Medulla oblongata (tissue), 1 donor: Measurements from ENCODE around the gene DYNLL1.
"Not testable (repeated sequence)": the region's sequence is repeated elsewhere in the genome, so short reads cannot be mapped to it uniquely, and the experiment has no call there.

Source experiments
- DNase-seq: peaks from one replicate; pipeline ENCODE4 v3.0.0-alpha.2; 2015; ENCODE audit errors: extremely low spot score

Gene DYNLL1

DNA sequence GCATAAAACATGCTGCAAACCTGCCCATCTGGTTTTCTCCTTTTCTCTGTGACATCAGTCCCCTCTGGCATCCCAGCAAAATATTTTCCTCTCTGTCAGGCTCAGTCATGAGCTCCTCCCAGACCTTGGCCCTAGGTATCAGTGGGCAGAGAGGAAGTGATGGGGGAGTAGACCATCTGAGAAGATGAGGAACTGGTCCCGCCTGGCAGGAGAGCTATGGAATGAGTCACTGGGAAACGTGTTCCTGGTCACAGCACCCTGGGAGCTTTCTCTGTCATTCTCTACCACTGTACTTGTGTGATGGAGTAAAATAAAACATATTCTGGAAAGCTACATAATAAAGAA lies 21.3 kb upstream of the DYNLL1 start:
- peak; percentile 39 for DNase-seq

DNA sequence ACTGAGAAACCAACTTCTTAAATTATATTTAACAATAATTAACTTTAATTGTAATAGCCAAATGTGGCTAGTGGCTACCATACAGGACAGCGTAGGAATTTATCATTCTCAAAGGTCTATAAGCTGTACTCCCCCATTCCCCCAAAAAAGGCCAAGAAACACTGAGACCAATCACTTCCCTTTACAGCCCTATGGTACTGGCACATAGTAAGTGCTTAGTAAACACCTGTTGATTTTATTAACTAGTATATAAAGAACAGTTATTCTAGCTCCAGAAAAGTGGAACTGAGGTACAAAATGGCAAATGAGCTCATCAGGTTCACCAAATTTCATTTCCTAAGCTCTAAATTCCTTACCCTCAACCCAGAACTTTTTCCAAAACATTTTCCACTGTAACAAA lies 20.3 kb upstream of the DYNLL1 start:
- DNase-seq: no peak

DNA sequence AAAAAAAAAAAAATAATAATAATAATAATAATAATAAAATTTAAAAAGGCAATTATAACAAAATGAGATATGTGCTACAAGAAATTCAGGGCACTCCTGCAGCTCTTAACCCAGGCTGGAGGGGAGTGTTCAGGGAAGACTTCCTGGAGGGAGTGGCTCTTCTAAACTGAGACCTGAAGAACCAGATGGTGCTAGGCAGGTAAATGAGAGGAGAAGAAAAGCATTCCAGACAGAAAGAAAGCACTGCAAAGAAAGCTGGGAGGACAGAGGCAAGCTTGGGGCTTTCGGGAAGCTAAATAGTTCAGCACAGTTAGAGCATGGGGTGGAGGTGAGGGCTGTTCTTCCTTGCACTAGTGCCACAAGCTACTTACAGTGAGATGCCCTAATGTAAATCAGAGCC lies 16.5 kb upstream of the DYNLL1 start:
- DNase-seq: no peak

DNA sequence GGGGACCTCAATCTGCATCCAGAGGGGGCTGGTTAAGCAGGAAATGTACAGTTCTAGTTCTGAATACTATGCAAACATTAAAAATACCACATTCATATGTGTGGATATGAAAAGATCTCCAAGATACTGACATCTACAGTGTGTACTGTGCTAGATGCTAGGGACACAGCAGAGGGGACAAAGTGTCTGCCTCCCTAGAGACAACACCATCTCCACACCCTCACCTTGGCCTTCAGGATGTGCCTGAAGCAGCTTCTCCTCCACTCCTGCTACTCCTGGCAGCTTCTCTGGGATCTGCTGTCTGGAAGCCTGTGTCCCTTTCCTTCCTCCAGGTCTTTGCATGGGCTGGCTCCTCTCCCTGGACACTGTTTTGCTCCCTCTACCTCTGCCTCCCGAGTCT lies 15.7 kb upstream of the DYNLL1 start:
- DNase-seq: no peak

DNA sequence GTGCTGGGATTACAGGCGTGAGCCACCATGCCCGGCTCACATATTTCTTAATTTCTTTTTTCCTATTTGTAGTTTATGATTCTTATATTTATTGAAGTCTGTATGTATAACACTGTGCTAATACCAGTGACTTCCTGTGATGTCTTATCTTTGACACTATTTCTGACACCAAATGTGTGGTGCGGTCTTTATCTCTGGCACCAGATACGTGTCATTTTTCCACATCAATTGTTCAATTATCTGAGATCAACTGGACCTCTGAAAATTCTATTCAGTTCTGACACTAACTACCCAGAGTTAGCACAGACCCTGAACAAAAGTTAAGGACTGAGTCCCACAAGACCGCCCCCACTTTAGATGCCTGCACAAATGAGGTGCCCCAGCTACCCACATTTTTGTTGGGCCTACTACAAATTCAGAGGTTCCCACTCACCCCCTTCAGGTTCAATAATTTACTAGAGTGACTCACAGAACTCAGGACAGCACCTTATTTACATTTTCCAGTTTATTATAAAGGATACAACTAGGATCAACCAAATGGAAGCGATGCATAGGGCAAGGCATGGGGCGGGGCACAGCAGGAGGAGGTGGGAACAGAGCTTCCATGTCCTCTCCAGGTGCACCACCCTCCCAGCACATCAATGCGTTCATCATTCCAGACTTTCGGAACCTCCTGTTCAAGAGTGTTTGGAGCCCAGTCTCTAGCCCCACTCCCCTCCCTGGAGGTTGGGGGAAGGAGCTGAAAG lies 14.7 kb upstream of the DYNLL1 start:
- DNase-seq: no peak

DNA sequence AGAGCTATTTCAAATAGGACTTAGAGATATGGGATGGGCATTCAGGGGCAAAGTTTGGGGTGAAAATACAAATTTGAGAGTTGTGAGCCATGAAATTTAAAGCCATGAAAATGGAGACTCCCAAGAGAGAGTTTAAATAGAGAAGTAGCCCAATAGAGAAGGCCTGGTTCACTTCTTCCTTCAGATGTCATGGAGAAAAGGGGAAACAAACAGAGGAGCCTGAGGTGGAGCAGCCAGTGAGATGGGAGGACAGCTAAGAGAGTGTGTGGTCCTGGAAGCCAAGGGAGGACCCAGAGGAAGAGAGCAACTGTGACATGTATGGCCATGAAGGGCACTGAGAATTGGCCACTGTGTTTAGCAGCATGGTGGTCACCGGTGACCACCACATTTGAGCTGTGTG lies 12.3 kb upstream of the DYNLL1 start:
- no peak for DNase-seq

DNA sequence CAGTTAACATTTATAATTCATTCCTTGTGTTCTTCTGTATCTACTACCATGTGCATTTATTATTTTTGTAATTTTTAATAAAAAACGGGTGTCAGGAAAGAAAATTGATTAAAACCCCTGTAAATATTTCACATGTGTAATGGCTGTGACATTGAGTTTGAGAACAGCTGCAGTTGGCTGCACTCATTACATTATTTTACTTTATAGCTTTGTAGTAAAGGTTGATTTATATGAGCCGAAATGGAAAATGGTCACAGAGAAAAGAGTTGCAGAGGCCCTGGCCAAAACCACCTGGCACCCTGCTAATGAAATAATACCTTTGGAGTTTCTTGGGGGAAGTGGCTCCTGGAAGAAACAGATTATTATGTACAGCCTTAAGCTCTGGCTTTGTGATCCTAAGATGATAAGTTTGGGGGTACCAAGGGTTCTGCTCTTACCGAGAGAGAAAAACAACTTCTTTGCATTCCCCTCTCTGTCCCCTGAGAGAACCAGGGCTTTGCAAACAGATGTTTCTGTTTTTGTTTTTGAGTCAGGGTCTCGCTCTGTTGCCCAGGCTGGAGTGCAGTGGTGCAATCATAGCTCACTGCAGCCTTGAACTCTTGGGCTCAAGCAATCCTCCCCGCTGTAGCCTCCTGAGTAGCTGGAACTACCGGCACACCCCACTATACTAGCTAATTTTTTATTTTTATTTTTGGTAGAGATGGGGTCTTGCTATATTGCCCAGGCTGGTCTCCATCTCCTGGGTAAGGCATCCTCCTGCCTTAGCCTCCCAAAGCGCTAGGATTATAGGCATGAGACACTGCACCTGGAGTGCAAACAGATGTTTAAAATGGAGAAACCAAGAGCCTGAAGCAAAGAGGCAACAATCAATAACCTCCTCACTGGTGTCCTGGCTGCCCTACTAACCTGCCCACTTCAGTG lies 9.7 kb upstream of the DYNLL1 start:
- no peak for DNase-seq

DNA sequence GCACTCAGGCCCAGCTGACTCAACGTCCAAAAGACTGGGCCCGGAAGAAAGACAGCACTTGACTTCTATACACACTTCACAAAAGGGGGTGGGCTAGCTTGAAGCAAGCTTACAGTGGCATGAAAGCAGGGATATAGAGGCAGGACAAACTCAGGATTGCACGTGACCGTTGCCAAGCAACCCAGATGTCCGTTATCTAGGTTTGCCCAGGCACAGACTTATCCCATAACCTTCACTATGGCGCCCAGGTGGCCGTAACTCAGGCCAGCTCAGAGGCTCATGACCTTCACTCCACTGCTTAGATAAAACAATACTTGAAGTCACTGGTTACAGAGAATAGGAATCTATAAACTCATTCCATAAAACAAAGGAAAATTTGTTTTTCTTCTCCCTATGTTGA lies 8.4 kb upstream of the DYNLL1 start:
- not testable (repeated sequence) for DNase-seq

DNA sequence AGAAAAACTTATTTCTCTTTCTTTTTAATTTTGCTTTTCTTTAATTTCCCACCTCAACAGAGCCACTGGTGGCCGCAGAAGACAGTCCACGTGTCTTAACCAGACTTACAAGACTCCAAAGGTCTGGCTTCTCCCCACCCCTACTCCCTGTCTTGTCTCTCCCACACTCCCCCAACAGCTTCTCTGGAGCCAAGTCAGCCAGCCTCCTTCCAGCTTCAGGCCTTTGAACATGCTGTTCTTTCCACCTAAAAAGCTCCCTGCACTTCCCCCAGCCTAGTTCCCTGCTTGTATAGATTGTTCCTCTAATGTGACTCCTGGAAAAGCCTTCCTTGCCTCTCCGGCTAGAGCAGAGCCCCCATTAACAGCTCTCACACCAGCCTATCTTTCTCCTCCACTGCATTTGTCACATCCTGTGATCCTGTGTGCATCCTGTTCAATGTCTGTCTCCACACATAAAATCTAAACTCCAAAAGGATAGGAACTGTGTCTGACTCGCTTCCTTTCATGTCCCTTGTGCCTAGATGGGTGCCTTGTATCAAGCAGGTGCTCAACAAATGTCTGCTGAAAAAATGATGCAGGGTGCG lies 7.8 kb upstream of the DYNLL1 start:
- peak; percentile 63 for DNase-seq

DNA sequence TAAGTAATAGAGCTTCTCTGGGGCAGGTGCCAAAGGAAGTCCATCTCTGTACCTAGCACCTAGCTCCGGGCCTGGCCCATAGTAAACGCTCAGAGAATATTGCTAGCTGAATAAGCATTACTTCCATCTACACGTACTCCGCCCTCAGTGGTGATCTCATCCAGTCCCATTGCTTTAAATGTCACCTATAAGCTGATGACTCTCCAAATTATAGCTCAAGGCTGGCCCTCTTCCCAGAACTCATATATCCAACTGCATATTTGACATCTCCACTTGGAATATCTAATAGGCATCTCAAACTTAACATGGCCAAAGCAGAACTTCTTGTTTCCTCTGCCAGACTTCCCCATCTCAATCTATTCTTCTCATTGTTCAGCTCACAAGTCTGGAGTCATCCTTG lies 6.9 kb upstream of the DYNLL1 start:
- no peak for DNase-seq

DNA sequence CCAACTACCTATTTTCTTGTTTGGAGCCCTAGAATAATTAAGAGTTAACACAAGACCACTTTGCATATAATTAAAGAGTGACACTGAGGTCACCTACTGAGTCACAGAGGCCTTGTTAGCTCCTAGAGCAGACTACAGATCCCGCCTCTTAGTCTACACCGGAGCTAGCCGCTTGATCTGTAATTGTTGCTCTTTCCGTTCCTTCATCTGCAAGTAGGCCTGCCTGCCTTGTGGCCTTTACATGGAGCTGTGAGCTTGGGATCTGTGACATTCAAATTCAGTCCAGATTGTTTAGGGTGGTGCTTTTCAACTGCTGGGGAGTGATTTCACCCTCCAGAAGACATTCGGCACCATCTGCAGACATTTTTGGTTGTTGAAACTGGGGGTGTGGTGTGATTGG lies 5.6 kb upstream of the DYNLL1 start:
- no peak for DNase-seq

DNA sequence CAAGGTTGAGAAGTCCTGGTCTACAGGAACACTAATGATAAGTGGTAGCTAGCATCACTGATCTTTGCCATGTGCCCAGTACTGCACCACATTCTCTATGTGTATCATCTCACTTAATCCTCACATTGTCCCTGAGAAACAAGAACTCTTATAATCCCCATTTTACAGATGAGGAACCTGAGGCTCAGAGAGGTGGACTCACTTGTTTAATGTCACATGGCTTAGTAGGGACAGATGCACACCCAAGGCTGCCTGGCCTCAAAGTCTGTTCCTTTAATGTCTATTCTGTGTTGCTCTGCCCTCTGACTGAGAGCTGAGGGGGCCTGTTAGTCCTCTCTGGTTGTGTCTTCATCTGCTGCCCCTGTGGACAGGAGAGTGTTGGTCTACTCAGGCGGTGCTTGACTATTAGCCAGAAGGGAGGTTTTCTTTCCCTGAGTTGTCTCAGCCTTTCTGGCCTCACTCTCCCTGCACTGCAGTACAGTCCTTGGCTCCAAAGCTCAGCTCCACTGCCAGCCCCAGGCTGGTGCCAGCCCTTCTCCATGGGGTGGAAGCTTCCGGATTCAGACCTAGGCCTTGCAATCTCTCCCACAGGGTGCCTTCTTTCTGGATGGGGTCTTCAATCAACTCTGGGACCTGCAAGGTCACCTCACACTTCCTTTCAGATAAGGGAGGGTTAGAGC lies 4.9 kb upstream of the DYNLL1 start:
- DNase-seq: peak; percentile 75

DNA sequence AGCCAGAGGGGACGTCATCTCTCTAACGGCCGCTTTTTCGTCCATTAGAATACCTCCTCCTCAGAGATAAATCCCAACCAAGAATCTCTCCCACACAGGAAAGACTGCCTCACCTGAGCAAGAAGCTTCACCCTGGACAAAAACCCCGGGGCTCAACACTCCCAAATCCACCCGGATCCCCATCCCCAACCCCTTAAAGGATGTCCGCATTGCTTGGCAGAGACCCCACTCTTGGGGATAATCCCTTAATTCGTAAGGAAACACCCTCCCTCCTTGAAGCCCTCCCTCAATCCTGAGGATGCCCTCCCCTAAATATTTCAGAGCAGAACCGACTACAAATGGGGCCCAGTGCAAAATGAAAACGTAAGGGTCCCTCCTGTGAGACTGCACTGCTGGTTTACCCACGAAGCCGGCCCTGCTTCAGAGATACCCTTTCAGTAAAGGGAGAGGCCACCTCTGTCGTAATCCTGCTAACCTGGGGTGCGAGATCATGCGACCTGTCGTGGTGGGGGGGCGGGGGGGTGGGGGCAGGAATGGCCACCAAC lies 655 bp upstream of the DYNLL1 start:
- no peak for DNase-seq

DNA sequence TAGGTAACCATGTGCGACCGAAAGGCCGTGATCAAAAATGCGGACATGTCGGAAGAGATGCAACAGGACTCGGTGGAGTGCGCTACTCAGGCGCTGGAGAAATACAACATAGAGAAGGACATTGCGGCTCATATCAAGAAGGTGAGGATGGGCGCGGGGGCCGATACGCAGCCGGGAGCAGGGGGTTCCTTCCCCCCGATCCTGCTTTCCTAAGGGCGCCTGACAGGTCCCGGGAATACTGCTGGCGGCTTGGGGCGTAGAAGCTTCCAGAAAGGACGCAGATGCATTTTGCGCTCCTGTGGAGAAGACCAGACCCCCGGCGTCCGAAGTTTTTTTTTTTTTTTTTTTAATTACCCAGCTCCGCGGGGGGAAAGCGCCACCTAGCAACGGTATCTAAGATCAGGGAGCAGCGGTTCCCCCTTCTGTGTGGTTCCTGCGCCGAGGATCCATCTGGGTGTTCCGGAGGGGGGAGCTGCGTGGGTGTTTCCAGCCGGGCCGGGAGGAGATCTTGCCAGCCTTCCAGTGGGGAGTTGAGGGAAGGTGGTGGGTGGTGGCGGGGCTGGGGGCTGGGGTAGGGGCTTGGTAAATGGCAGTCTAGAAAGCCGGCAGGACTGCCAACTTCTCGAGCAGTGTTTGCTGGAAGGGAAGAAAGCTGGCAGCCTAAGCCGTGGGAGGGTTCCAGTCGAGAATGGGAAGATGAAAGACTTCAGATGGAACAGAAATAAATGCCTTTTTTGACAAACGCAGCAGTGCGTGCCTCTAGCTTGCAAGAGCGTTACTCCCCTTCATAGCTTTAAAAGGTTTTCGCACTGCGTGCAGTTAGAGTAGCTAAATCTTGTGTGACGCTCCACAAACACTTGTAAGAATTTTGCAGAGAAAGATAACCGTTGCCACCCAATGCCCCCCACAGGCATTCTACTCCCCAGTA lies 764 bp downstream of the DYNLL1 start:
- DNase-seq: peak; percentile 83

DNA sequence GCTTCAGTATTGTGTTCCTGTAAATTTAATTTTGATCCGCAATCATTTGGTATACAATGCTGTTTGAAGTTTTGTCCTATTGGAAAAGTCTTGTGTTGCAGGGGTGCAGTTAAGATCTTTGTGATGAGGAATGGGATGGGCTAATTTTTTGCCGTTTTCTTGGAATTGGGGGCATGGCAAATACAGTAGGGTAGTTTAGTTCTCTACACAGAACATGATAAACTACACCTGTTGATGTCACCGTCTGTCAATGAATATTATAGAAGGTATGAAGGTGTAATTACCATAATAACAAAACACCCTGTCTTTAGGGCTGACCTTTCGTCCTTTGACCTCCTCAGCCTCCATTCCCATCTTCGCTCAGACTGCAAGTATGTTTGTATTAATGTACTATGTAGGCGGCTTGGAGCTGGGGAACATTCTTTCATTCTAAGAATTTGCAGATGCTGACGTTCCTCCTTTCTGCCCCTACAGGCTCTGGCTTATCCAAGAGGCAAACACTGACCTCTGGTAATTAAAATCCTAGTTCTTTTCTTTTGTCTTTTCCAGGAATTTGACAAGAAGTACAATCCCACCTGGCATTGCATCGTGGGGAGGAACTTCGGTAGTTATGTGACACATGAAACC lies 1.7 kb downstream of the DYNLL1 start:
- DNase-seq: no peak

DNA sequence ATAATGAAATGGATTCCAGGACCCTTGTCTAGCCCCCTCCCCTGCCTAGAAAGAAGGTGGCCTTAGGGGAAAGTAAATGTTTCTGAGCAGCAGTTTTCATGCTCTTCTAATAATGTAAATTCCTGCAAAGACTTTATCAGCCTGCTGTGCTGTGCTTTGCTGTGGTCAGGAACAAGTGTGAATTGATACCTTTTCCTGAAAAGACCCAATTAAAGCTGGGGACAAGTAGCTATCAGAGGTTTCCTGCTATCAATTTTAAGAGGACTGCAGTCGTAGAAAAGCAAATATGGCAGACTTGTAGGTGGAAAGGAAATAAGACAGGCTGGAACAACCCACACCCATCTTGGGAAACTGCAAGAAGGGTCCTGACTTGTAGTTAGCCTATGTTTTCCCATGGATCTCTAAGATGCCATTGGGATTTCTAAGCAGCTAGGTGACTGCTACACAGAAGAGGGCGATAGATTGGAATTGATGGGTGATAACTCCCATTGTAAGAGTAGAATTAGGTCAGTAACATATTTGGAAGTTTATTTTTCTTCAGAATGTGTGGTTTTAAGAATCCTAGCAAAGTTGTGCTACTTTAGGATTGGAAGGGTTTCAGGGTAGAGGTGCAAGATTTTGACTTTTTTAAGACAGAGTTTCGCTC lies 3.1 kb downstream of the DYNLL1 start:
- DNase-seq: no peak

DNA sequence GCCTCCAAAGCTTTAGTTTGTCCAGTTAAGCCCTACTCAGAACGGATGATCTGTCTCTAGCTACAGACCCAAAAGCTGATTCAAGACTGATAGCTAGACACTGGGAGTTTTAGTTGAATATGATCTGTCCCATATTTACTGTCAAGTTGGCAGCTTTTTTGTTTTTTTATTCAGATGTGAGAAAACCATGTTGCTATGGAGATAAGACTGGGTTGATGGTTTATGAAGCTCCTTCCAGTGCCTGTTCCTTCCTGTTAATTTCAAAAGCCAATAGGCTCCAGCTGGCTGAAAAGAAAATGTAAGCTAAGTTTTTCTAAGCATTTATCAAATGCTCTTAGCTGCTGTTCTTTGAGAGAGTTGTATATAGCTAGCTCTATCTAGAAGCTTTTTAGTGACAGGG lies 4.7 kb downstream of the DYNLL1 start:
- DNase-seq: no peak

DNA sequence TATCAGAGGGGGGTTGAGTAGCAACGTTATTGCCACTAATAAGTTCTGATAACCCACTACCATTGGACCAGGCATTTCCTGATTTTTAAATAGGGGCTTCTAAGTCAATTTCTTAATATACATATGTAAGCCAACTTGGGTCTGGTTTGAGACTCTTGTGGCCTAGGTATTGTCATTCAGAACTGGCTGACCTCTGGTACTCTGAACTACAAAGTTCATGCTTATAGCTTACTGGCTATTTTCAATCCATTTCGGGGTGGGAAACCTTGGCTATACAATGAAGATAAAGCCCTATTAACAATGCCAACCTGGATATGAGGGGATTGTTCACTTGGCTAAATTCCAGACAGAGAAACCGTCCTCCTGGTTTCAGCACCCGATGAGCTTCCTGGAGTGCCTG lies 8.7 kb downstream of the DYNLL1 start:
- DNase-seq: no peak

DNA sequence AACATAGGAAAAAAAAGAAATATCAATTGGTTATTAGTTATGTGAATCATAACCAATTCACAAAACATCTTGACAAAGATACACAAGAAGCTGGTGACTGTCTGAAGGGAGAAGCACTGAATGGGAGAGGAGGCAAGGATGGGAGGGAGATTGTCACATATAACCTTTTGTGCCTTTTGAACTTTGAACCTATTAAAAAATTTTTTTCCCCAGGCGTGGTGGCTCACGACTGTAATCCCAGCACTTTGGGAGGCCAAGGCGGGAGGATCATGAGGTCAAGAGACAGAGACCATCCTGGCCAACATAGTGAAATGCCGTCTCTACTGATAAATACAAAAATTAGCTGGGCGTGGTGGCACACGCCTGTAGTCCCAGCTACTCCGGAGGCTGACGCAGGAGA lies 12.6 kb downstream of the DYNLL1 start:
- DNase-seq: no peak

DNA sequence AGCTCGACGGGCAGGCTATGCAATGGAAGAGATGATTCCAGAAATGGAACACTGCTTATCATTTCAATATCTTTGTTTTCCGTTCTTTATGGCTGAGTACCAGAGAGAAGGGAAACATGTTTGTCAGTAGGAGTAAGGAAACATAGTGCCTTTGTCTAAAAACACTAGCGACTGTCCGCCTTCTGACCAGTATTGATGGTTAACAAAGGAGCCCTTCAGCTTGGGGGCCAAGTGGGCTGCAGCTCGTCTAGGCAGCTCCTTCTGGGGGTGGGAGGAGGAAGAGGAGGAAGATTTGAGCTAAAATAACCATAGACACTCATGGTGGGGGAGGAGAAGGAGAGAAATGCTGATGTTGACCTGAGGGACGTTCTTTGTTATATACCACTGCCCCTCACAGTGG lies 18.1 kb downstream of the DYNLL1 start:
- peak; percentile 89 for DNase-seq
